ENCODE results near the gene MKS1. TPM values are rescaled to one million over a fixed set of nuclear protein-coding genes. Genes with fewer than 3 reads are reported as not detected.
A peak's percentile ranks its signal among the peaks of the same experiment; 100 is the strongest.

Gene MKS1
- total and polyA plus RNA-seq, 2 experiments from 2014 or later: 14.0 to 17.4 TPM

DNA sequence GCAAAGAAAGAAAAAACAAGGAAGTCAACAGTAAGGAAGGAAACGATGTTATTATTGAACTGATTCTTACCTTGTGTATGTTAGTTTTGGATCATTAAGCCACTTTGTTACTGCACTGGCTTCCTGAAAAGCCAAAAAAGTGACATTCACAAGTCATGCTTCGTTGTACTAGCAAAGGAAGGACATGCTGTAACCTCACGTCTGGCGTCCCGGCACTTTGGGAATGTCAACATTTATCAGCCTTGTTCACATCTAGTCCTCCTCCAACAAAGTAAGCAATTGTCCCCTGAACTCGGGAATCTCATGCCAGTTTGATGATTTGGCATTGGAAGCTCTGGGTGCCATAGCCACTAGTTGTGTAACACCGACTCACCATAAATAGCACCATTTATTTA lies 731 bp upstream of the MKS1 start:
- no peak for ATAC-seq
- Histone ChIP-seq H3K4me3 (peak overlapping the region; percentile 86), H3K4me2 (peak overlapping the region; percentile 77), H2AFZ (peak overlapping the region; percentile 98), H3K79me2 (replicated peaks; ENCODE audit: insufficient read depth) (no peaks in the 10 kb centered on the region), H3K27ac (ENCODE audit: low read depth) (no peak overlapping the region), H4K20me1 (replicated peaks; ENCODE audit: insufficient read depth) (no peaks in the 10 kb centered on the region), H3K27me3 (ENCODE audit: insufficient read depth) (no peaks in the 10 kb centered on the region; the same call in 1 of the 2 replicates), H3K9me2 (ENCODE audit: insufficient read depth) (no peaks in the 10 kb centered on the region), H3K36me3 (ENCODE audit: insufficient read depth) (no peaks in the 10 kb centered on the region), H3K4me1 (ENCODE audit: insufficient read depth) (peaks cover 8% of the 10 kb centered on the region), H3F3A (replicated peaks; ENCODE audit: low read depth) (0 out of 2 replicates have a peak, but pooled peaks cover 3% of the 10 kb centered on the region)
- Mint-ChIP-seq H3K4me3 (peak overlapping the region; percentile 97), H3K9me3 (no peaks in the 10 kb centered on the region), H3K4me1 (peaks cover 4% of the 10 kb centered on the region; the same call in 2 of the 3 replicates), H3K36me3 (ENCODE audit: low read depth) (peaks cover 12% of the 10 kb centered on the region), H3K27ac (no peak overlapping the region; the same call in 1 of the 2 replicates), H3K27me3 (ENCODE audit: insufficient read depth, low read depth, poor library complexity) (peaks cover 7% of the 10 kb centered on the region)
- TF ChIP-seq EZH2 (IDR thresholded peaks at IDR 0.05; ENCODE audit: low read depth, unreplicated experiment) (no peak), POLR2AphosphoS5 (IDR thresholded peaks at IDR 0.05; ENCODE audit: low read depth) (no peak), CTCF (conservative IDR thresholded peaks at IDR 0.05; ENCODE audit: low read depth in 2 of 2) (no peak), STAT1 (IDR thresholded peaks at IDR 0.05; ENCODE audit: unreplicated experiment) (no peak), JUNB (IDR thresholded peaks at IDR 0.05; ENCODE audit: unreplicated experiment) (no peak), ZNF114 (CRISPR knock-in tag; IDR thresholded peaks at IDR 0.05) (no peak), ZNF462 (CRISPR knock-in tag; IDR thresholded peaks at IDR 0.05) (no peak), NANOG (IDR thresholded peaks at IDR 0.05; ENCODE audit: borderline replicate concordance) (no peak), ZNF331 (CRISPR knock-in tag; IDR thresholded peaks at IDR 0.05; ENCODE audit: low read depth) (no peak), ETS1 (IDR thresholded peaks at IDR 0.05) (no peak), CREB1 (CRISPR knock-in tag; IDR thresholded peaks at IDR 0.05; ENCODE audit: low read depth) (no peak)
- TF ChIP-seq, protein P1, sequence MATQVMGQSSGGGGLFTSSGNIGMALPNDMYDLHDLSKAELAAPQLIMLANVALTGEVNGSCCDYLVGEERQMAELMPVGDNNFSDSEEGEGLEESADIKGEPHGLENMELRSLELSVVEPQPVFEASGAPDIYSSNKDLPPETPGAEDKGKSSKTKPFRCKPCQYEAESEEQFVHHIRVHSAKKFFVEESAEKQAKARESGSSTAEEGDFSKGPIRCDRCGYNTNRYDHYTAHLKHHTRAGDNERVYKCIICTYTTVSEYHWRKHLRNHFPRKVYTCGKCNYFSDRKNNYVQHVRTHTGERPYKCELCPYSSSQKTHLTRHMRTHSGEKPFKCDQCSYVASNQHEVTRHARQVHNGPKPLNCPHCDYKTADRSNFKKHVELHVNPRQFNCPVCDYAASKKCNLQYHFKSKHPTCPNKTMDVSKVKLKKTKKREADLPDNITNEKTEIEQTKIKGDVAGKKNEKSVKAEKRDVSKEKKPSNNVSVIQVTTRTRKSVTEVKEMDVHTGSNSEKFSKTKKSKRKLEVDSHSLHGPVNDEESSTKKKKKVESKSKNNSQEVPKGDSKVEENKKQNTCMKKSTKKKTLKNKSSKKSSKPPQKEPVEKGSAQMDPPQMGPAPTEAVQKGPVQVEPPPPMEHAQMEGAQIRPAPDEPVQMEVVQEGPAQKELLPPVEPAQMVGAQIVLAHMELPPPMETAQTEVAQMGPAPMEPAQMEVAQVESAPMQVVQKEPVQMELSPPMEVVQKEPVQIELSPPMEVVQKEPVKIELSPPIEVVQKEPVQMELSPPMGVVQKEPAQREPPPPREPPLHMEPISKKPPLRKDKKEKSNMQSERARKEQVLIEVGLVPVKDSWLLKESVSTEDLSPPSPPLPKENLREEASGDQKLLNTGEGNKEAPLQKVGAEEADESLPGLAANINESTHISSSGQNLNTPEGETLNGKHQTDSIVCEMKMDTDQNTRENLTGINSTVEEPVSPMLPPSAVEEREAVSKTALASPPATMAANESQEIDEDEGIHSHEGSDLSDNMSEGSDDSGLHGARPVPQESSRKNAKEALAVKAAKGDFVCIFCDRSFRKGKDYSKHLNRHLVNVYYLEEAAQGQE (IDR thresholded peaks at IDR 0.05; ENCODE audit: unreplicated experiment): no peak
- no peak for DNase-seq (ENCODE audit: low spot score)

Data from GM23338 (cell line).